NCI-H2081 treated with DMSO at 0.1 percent for 48 hours (cell line): ENCODE results near the gene DSG2.
"Not testable (repeated sequence)": the region's sequence is repeated elsewhere in the genome, so short reads cannot be mapped to it uniquely, and the experiment has no call there.

Experiments used
- DNase-seq: peaks from one replicate; lab custom pipeline; 2025; lab: John Stamatoyannopoulos, UW

The DSG2 gene

GRCh38 chr18:31497836-31498573 lies at the start of gene DSG2:
Gene DSG2, plus strand, starts transcription at chr18:31498177. Its CDS starts 75 bp downstream, at chr18:31498252.
- DNase-seq: no peak

GRCh38 chr18:31450409-31450808 lies 47.6 kb upstream of the DSG2 start:
- no peak for DNase-seq

- no peak for DNase-seq
Measured at GRCh38 chr18:31451625-31452024, 46.4 kb upstream of the DSG2 start.

- no peak for DNase-seq
Measured at GRCh38 chr18:31454066-31454708, 43.8 kb upstream of the DSG2 start.

- no peak for DNase-seq
Measured at GRCh38 chr18:31469629-31470028, 28.3 kb upstream of the DSG2 start.

GRCh38 chr18:31478688-31479087 lies 19.3 kb upstream of the DSG2 start:
- DNase-seq: no peak

- no peak for DNase-seq
Measured at GRCh38 chr18:31482051-31482450, 15.9 kb upstream of the DSG2 start.

GRCh38 chr18:31483396-31483795 lies 14.6 kb upstream of the DSG2 start:
- no peak for DNase-seq

GRCh38 chr18:31484461-31484860 lies 13.5 kb upstream of the DSG2 start:
- no peak for DNase-seq

- DNase-seq: no peak
Measured at GRCh38 chr18:31486165-31486564, 11.8 kb upstream of the DSG2 start.

- DNase-seq: no peak
Measured at GRCh38 chr18:31487246-31488015, 10.5 kb upstream of the DSG2 start.

GRCh38 chr18:31489311-31489710 lies 8.7 kb upstream of the DSG2 start:
- DNase-seq: no peak

- no peak for DNase-seq
Measured at GRCh38 chr18:31490387-31490786, 7.6 kb upstream of the DSG2 start.

GRCh38 chr18:31490833-31491232 lies 7.1 kb upstream of the DSG2 start:
- DNase-seq: no peak

GRCh38 chr18:31491586-31491985 lies 6.4 kb upstream of the DSG2 start:
- no peak for DNase-seq

- no peak for DNase-seq
Measured at GRCh38 chr18:31492671-31493070, 5.3 kb upstream of the DSG2 start.

GRCh38 chr18:31493171-31493570 lies 4.8 kb upstream of the DSG2 start:
- DNase-seq: no peak

- no peak for DNase-seq
Measured at GRCh38 chr18:31493941-31494340, 4.0 kb upstream of the DSG2 start.

GRCh38 chr18:31494705-31495244 lies 3.2 kb upstream of the DSG2 start:
- DNase-seq: not testable (repeated sequence)

- DNase-seq: no peak
Measured at GRCh38 chr18:31497404-31497835, 557 bp upstream of the DSG2 start.

- DNase-seq: no peak
Measured at GRCh38 chr18:31498574-31499524, 872 bp downstream of the DSG2 start.
